Fibroblast of the aortic adventitia (primary cell): ENCODE measurements around the gene TNNI2. TPM values are rescaled to one million over a fixed set of nuclear protein-coding genes. Genes with fewer than 3 reads are reported as not detected.

Experiments
- DNase-seq: peaks from one replicate; pipeline ENCODE4 v3.0.0-alpha.2; 2010; ENCODE audit warnings: low read depth
- H3K4me3 ChIP-seq: 2 replicates; pipeline ENCODE4 v1.5.1; 2011; ENCODE audit warnings: low read depth, mild to moderate bottlenecking, control low read depth, low read length, moderate library complexity
- total RNA-seq: library from RNA; depleted of rRNA; stranded (reverse); fragments of >200 nt; gene quantifications from 2 replicates; pipeline ENCODE4 v1.2.3, GENCODE V29; 2012; ENCODE audit warnings: low replicate concordance
- TF ChIP-seq, protein P1 (sequence below): IDR thresholded peaks from 2 replicates; pipeline ENCODE4 v1.5.1; 2011; ENCODE audit warnings: mild to moderate bottlenecking, low read length, control low read depth, inconsistent platforms; ENCODE audit not compliant: insufficient read depth

TNNI2 gene
- total RNA-seq, 1 donor = not detected

DNA sequence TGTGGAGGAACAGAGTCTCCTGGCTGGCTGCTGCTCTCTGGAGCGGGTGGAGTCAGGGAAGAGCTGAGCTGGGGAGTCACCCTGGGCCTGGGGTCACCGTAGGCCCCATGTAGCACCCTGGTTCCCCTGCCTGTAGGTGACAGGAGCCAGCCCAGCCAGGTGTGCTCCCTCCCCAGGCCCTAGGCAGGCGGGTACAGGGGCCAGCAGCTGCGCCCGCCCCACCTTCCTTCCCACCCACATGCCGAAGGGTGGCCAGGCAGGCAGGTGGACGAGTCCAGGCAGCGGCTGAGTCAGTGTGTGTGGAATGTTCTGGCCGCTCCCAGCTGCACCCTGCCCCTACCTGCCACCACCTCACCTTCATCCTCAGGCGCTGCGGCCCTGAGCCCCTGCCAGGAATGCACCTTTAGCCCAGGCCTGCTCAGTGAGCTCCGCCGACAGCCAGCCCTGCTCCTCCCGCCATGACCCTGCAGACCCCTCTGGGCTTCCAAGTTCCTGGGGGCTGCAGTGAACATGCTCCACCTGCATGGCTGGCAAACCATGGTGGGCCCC is 4.6 kb upstream of the TNNI2 start:
- no peak overlapping the region for H3K4me3 ChIP-seq
- DNase-seq = no peak
- TF ChIP-seq, protein P1, sequence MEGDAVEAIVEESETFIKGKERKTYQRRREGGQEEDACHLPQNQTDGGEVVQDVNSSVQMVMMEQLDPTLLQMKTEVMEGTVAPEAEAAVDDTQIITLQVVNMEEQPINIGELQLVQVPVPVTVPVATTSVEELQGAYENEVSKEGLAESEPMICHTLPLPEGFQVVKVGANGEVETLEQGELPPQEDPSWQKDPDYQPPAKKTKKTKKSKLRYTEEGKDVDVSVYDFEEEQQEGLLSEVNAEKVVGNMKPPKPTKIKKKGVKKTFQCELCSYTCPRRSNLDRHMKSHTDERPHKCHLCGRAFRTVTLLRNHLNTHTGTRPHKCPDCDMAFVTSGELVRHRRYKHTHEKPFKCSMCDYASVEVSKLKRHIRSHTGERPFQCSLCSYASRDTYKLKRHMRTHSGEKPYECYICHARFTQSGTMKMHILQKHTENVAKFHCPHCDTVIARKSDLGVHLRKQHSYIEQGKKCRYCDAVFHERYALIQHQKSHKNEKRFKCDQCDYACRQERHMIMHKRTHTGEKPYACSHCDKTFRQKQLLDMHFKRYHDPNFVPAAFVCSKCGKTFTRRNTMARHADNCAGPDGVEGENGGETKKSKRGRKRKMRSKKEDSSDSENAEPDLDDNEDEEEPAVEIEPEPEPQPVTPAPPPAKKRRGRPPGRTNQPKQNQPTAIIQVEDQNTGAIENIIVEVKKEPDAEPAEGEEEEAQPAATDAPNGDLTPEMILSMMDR = no peak

GRCh38 chr11:1834779-1835670 is 3.8 kb upstream of the TNNI2 start, which contains the start of gene SYT8:
Gene SYT8, plus strand, starts transcription at chr11:1834990. Its CDS starts 116 bp downstream, at chr11:1835106.
- TF ChIP-seq, protein P1 = no peak
- DNase-seq = no peak
- H3K4me3 ChIP-seq = no peak within 1 kb of the TSS

DNA sequence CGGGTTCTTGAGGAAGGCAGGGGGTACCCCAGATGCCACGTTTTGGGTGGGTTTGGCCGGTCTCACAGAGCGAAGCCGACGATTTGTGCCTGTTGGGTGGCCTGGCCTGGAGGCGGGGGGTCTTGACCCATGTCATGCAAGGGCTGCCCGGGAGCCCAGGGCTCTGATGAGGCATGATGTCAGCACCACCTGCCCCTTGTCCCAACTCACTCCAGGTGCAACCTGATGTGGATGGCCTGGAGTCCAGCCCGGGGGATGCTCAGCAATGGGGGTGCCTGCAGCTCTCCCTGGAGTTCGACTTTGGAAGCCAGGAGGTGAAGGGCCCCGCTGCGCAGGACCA is 3.1 kb upstream of the TNNI2 start:
- TF ChIP-seq, protein P1 = no peak
- DNase-seq = no peak
- no peak overlapping the region for H3K4me3 ChIP-seq

- no peak overlapping the region for H3K4me3 ChIP-seq
- TF ChIP-seq, protein P1 = no peak
- no peak for DNase-seq
Measured at GRCh38 chr11:1836011-1836945, 2.5 kb upstream of the TNNI2 start.

DNA sequence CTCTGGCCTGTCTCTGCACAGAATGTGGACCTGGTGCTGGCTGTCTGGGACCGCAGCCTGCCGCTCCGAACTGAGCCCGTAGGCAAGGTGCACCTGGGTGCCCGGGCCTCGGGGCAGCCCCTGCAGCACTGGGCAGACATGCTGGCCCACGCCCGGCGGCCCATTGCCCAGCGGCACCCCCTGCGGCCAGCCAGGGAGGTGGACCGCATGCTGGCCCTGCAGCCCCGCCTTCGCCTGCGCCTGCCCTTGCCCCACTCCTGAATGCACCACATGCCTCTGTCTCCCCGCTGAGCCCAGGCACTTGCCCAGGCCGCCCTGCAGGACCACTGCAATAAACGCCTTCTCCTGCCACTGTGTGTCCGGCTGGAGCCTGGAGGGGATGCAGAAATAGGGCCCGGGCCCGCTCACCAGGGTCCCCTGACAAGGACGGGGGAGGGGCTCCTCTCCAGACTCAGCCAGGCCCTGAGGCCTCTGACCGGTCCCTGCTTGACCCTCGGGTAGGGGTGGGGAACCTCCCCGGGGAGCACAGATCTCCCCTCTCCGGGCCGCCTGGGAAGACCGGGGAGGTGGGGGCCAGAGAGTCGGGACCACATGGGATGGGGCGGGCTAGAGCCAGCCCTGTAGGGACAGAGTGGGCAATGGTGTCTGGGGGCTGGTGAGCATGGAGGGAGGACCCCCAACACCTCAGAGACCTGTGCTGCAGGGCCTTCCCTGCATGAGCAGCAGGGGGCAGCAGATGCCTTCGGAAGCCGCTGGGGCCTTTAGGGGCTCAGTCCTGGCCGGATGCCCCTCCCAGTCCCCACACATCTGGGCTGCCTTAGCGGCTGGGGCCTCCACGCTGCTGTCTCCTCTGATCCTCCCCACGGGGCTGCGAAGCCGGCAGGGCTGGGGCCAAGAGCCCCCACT is 1.4 kb upstream of the TNNI2 start:
- H3K4me3 ChIP-seq = no peak overlapping the region
- TF ChIP-seq, protein P1 = peak; percentile 92
- DNase-seq = peak; percentile 49

DNA sequence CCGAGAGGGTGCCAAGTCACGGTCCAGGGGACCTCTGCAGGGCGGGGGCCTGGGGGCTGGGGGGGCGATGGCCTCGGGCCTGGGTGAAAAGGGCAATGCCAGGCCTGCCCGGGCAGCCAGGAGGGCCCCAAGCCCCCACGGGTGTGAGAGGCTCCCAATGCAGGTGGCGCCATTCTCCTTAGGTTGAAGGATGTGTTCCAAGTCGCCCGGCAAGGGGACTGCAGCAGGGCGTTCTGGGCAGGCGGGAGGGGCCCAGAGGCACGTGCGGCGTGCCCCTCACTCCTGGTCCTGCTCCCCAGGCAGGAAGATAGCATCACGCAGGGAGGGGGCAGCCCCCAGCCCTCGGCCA is 730 bp upstream of the TNNI2 start:
- TF ChIP-seq, protein P1 = no peak
- DNase-seq = no peak
- H3K4me3 ChIP-seq = no peak overlapping the region
